K562 (cell line): ENCODE measurements around the gene ASMTL. TPM values are rescaled to one million over a fixed set of nuclear protein-coding genes. Genes with fewer than 3 reads are reported as not detected.

Experiments used
- CREBBP ChIP-seq: IDR thresholded peaks from one replicate; pipeline ENCODE4 v1.6.1; 2012; ENCODE audit warnings: low read depth, mild to moderate bottlenecking, control low read depth, inconsistent platforms, low read length
- CREM ChIP-seq: IDR thresholded peaks from 2 replicates; pipeline ENCODE4 v1.6.1; 2014; ENCODE audit warnings: antibody characterized with exemption, low read depth
- CXXC5 ChIP-seq: fragments of 250-450 bp; sonication (Bioruptor Pico); IDR thresholded peaks from 2 replicates; pipeline ENCODE4 v1.8.0; 2022; ENCODE audit warnings: inconsistent platforms, mild to moderate bottlenecking, moderate library complexity
- EP400 ChIP-seq: fragments of 450-650 bp; IDR thresholded peaks from 2 replicates; pipeline ENCODE4 v1.6.1; 2017; ENCODE audit warnings: antibody characterized with exemption, mild to moderate bottlenecking, moderate library complexity
- ERF ChIP-seq: fragments of 450-650 bp; formaldehyde crosslinking; IDR thresholded peaks from 2 replicates; pipeline ENCODE4 v1.4.0; 2020; ENCODE audit warnings: mild to moderate bottlenecking, mixed read lengths
- FOXP1 ChIP-seq: sonication (generic); formaldehyde crosslinking; IDR thresholded peaks from 2 replicates; pipeline ENCODE4 v1.8.0; 2022; ENCODE audit warnings: mild to moderate bottlenecking, missing genetic modification reagents
- GTF2F1 ChIP-seq: IDR thresholded peaks from 2 replicates; pipeline ENCODE4 v1.6.1; 2011; ENCODE audit warnings: low read depth, low read length, improper control_type of control experiment
- HBP1 ChIP-seq: fragments of 450-650 bp; formaldehyde crosslinking; IDR thresholded peaks from 2 replicates; pipeline ENCODE4 v1.4.0; 2022; ENCODE audit warnings: missing genetic modification characterization
- HNRNPK ChIP-seq: fragments of 200-400 bp; formaldehyde crosslinking; IDR thresholded peaks from one replicate; pipeline ENCODE4 v1.6.1; 2018; ENCODE audit warnings: mild to moderate bottlenecking, low read depth, low read length; ENCODE audit not compliant: poor library complexity, severe bottlenecking
- HNRNPL ChIP-seq: fragments of 200-400 bp; formaldehyde crosslinking; IDR thresholded peaks from 2 replicates; pipeline ENCODE4 v1.6.1; 2017; ENCODE audit warnings: low read depth, mild to moderate bottlenecking, low read length
- MGA ChIP-seq: fragments of 450-650 bp; IDR thresholded peaks from 2 replicates; pipeline ENCODE4 v1.6.1; 2016; ENCODE audit warnings: mild to moderate bottlenecking, moderate library complexity
- POLR2AphosphoS2 ChIP-seq: IDR thresholded peaks from 2 replicates; pipeline ENCODE4 v1.6.1; 2012; ENCODE audit warnings: low read length, improper control_type of control experiment
- ZBTB17 ChIP-seq: fragments of 450-650 bp; formaldehyde crosslinking; IDR thresholded peaks from 2 replicates; pipeline ENCODE4 v1.4.0; 2020; ENCODE audit warnings: mild to moderate bottlenecking
- ZNF224 ChIP-seq: sonication (generic); formaldehyde crosslinking; IDR thresholded peaks from 2 replicates; pipeline ENCODE4 v1.8.0; 2022; ENCODE audit warnings: mild to moderate bottlenecking, missing genetic modification reagents
- ZNF263 ChIP-seq: sonication (generic); formaldehyde crosslinking; IDR thresholded peaks from 2 replicates; pipeline ENCODE4 v1.8.0; 2022; ENCODE audit warnings: mild to moderate bottlenecking, missing genetic modification reagents, borderline replicate concordance
- ZNF707 ChIP-seq: fragments of 250-450 bp; sonication (Bioruptor Pico); conservative IDR thresholded peaks from 2 replicates; pipeline ENCODE4 v1.8.0; 2022; ENCODE audit warnings: inconsistent platforms, mild to moderate bottlenecking, moderate library complexity
- polyA plus RNA-seq, 8 experiments: library from polyadenylated mRNA; depleted of rRNA in 4 of 8; stranded (reverse) in 5 of 8; unstranded in 3 of 8; fragments of >200 nt; fragmentation: Nextera tagmentation in 2 of 8; fragmentation: Illumina TruSeq in 1 of 8; extraction: Ambion mirVana in 2 of 8; extraction: Trizol in 1 of 8; gene quantifications; 2 replicates each; pipeline versions ENCODE4 v1.2.1 to v1.2.3, GENCODE V29; 2011 to 2014; ENCODE audit warnings: inconsistent platforms in 1 of 8, missing spikeins in 1 of 8
- total RNA-seq, 7 experiments: library from RNA; depleted of rRNA in 6 of 7; stranded (reverse); fragments of >200 nt in 6 of 7; fragmentation: Illumina TruSeq in 2 of 7; extraction: Trizol in 2 of 7; gene quantifications; 2 replicates each; pipeline versions ENCODE4 v1.2.1 to v1.2.3, GENCODE V29; 2011 to 2021; ENCODE audit warnings: low replicate concordance in 1 of 7

ASMTL gene
- total and polyA plus RNA-seq, 9 of the 15 experiments (the other 6 are each of a cell fraction or from before 2014, with no cell fraction given): 0.56 to 20.6 (median 7.6) TPM

DNA sequence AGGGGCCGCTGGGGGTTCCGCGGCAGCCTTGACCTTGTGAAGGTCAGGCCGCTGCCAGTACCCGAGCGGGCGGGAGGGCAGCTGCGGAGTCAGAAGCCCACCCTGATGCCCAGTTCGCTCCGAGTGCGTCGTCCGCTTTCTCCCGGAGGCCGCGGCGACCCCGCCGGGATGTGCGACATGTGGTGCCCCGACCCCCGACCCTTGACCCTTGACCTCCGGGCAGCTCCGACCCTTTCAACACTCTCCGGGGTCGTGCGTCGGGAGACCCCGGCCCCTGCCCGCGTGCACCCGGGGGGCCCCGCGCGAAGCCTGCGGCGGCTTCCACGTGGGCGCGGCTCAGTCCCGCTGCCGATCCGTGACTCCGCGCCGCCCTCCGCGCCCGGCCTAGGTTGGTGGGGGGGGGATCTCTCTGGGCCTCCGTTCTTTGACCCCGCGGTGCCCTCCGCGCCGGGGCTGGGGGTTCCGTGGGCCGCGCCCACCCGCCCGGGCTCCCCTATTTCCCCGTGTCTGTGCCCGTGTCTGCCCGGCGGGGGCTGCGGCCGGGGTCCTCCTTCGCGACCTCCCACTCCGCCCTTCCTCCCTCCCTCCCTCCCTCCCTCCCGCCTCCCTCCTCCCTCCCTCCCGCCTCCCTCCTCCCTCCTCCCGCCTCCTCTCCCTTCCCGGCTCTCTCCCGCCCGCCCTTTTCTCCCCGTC, 60.2 kb downstream of the ASMTL start (continued):
- TF ChIP-seq ZNF224 (no peak), HNRNPL (peak; percentile 86; the same call in 1 of the 2 replicates), CREBBP (no peak), ZNF263 (CRISPR knock-in tag) (peak; percentile 95), GTF2F1 (no peak), HNRNPK (peak; percentile 46), CXXC5 (CRISPR knock-in tag) (peak; percentile 73), EP400 (peak; percentile 92), ZBTB17 (peak; percentile 88), MGA (peak; percentile 81), FOXP1 (CRISPR knock-in tag) (peak; percentile 46; the same call in 1 of the 2 replicates), POLR2AphosphoS2 (no peak), CREM (no peak), ZNF707 (0 out of 2 replicates have a peak, but pooled peaks have one; percentile 32), ERF (peak; percentile 97; the same call in 1 of the 2 replicates), HBP1 (CRISPR knock-in tag) (no peak)
